ENCODE data around the gene FAM13A. TPM values are rescaled to one million over a fixed set of nuclear protein-coding genes. Genes with fewer than 3 reads are reported as not detected.

The FAM13A gene
- total and polyA plus RNA-seq, 2 of the 13 experiments (the other 11 are each of a cell fraction or from before 2014, with no cell fraction given), result 1.2 to 36.2 TPM

GRCh38 chr4:88745175-88745574 is 311.8 kb downstream of the FAM13A start:
- ChIA-PET CTCF (ENCODE audit: low intra/inter-chr PET ratio, low total read pairs) (no interaction called here), POLR2A (no interaction called here)
- Histone ChIP-seq H3K9me3 (ENCODE audit: low read length) (no peaks in the 10 kb centered on the region), H3K4me1 (ENCODE audit: insufficient read depth, low read length) (no peaks in the 10 kb centered on the region), H4K20me1 (ENCODE audit: insufficient read depth, low read length) (no peaks in the 10 kb centered on the region), H3K36me3 (replicated peaks in 1 of 2; ENCODE audit: control insufficient read depth in 1 of 2, insufficient read depth in 2 of 2, low read length in 2 of 2) (peaks cover 16 to 72% of the 10 kb centered on the region in 2 experiments), H3K79me2 (ENCODE audit: insufficient read depth, low read length) (no peaks in the 10 kb centered on the region), H2AFZ (ENCODE audit: low read length) (no peak overlapping the region), H3K4me3 (replicated peaks in 1 of 3; ENCODE audit: insufficient read depth in 1 of 3, low read depth in 2 of 3, low read length in 3 of 3) (no peak overlapping the region), H3K4me2 (ENCODE audit: low read depth, low read length) (no peak overlapping the region), H3K27me3 (ENCODE audit: control insufficient read depth in 1 of 2, insufficient read depth in 2 of 2, low read length in 2 of 2) (no peaks in the 10 kb centered on the region; a peak in 1 of 5 replicates), H3K9ac (ENCODE audit: insufficient read depth, low read depth, low read length) (no peak overlapping the region), H3K27ac (ENCODE audit: extremely low read length, insufficient read depth, low read length) (no peak overlapping the region)
- TF ChIP-seq FOSL2 (CRISPR knock-in tag; IDR thresholded peaks at IDR 0.05), result no peak
- TF ChIP-seq ZNF761 (CRISPR knock-in tag; conservative IDR thresholded peaks at IDR 0.05), result no peak
- TF ChIP-seq, protein P1, sequence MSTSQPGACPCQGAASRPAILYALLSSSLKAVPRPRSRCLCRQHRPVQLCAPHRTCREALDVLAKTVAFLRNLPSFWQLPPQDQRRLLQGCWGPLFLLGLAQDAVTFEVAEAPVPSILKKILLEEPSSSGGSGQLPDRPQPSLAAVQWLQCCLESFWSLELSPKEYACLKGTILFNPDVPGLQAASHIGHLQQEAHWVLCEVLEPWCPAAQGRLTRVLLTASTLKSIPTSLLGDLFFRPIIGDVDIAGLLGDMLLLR (CRISPR knock-in tag; IDR thresholded peaks at IDR 0.05), result no peak
- TF ChIP-seq PLRG1 (conservative IDR thresholded peaks at IDR 0.05), result no peak
- TF ChIP-seq MTA1 (CRISPR knock-in tag; IDR thresholded peaks at IDR 0.05; ENCODE audit: borderline replicate concordance), result no peak
- TF ChIP-seq HDAC6 (IDR thresholded peaks at IDR 0.05; ENCODE audit: low read depth, low read length), result no peak
- WGBS (ENCODE audit: low lambda C conversion rate), result 100% methylated on average over 1 of the region's 1 CpG
- no peak for DNase-seq (ENCODE audit: low spot score)
- ATAC-seq, result no peak
- in situ Hi-C loops (cut with HindIII; ENCODE audit: extremely low pct_ligation_motif_present, low pct_unique_long_range_greater_than_20kb), result no loop called here
- intact Hi-C loops (cut with micrococcal nuclease; ENCODE audit: unreplicated experiment), result no loop called here
- FAIRE-seq, result no peak
- no TSS peak for BruUV-seq (replicated peaks)

GRCh38 chr4:88744609-88745008 is 312.4 kb downstream of the FAM13A start:
- BruUV-seq (replicated peaks), result no TSS peak
- ATAC-seq, result no peak

More at GRCh38 chr4:88744609-88745008, 312.4 kb downstream of the FAM13A start:
- Histone ChIP-seq H3K4me3 (replicated peaks in 1 of 3; ENCODE audit: insufficient read depth in 1 of 3, low read depth in 2 of 3, low read length in 3 of 3) (no peak overlapping the region), H3K27me3 (ENCODE audit: control insufficient read depth in 1 of 2, insufficient read depth in 2 of 2, low read length in 2 of 2) (no peaks in the 10 kb centered on the region; a peak in 1 of 5 replicates), H3K79me2 (ENCODE audit: insufficient read depth, low read length) (no peaks in the 10 kb centered on the region), H2AFZ (ENCODE audit: low read length) (no peak overlapping the region), H3K9ac (ENCODE audit: insufficient read depth, low read depth, low read length) (no peak overlapping the region), H3K9me3 (ENCODE audit: low read length) (no peaks in the 10 kb centered on the region), H3K36me3 (replicated peaks in 1 of 2; ENCODE audit: control insufficient read depth in 1 of 2, insufficient read depth in 2 of 2, low read length in 2 of 2) (peaks cover 12 to 71% of the 10 kb centered on the region in 2 experiments), H3K4me2 (ENCODE audit: low read depth, low read length) (no peak overlapping the region), H3K27ac (ENCODE audit: extremely low read length, insufficient read depth, low read length) (no peak overlapping the region), H3K4me1 (ENCODE audit: insufficient read depth, low read length) (no peaks in the 10 kb centered on the region), H4K20me1 (ENCODE audit: insufficient read depth, low read length) (no peaks in the 10 kb centered on the region)
- CTCF ChIA-PET (ENCODE audit: low intra/inter-chr PET ratio, low total read pairs), result no interaction called here
- intact Hi-C loops (cut with micrococcal nuclease; ENCODE audit: unreplicated experiment) (no loop called here), in situ Hi-C loops (cut with HindIII; ENCODE audit: extremely low pct_ligation_motif_present, low pct_unique_long_range_greater_than_20kb) (no loop called here)
- DNase-seq (ENCODE audit: low spot score) (no peak), FAIRE-seq (no peak)
- TF ChIP-seq RFXANK (CRISPR knock-in tag; IDR thresholded peaks at IDR 0.05), result no peak
- no peak for TF ChIP-seq SIN3A (IDR thresholded peaks at IDR 0.05; ENCODE audit: borderline replicate concordance, low read depth, low read length)
- no peak for TF ChIP-seq ZNF770 (CRISPR knock-in tag; IDR thresholded peaks at IDR 0.05)
- no peak for TF ChIP-seq KLF13 (CRISPR knock-in tag; IDR thresholded peaks at IDR 0.05)
- TF ChIP-seq, protein P2, sequence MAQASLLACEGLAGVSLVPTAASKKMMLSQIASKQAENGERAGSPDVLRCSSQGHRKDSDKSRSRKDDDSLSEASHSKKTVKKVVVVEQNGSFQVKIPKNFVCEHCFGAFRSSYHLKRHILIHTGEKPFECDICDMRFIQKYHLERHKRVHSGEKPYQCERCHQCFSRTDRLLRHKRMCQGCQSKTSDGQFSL (CRISPR knock-in tag; IDR thresholded peaks at IDR 0.05), result no peak
- 96% methylated on average over 3 of the region's 3 CpGs for WGBS (ENCODE audit: low lambda C conversion rate)
- POLR2A ChIA-PET, result no interaction called here
